ENCODE measurements around the gene SRGAP1.
"Not testable (repeated sequence)": the region's sequence is repeated elsewhere in the genome, so short reads cannot be mapped to it uniquely, and the experiment has no call there.

SRGAP1 gene

DNA sequence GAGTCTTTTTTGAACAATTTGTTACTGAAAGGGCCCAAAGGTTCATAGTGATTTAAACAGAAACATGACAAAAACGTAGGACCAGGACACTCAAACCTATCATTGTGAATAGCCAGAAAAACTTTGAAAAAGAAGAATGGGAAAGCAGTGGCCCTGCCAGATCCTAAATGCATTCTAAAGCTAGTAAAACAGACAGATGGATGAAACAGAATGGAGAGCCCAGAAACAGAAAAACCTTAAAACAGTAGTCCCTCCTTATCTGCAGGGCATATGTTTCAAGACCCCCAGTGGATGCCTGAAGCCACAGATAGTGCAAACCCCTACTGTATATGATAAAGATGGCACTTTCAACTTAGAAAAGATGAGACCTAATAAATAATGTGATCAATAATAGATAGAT lies 283.9 kb downstream of the SRGAP1 start:
- no peak for DNase-seq (ENCODE audit: low spot score)
- in situ Hi-C loops (cut with MboI; ENCODE audit: low pct_unique_long_range_greater_than_20kb, low sequenced_read_pairs, unreplicated experiment) = no loop called here
- TF ChIP-seq, protein P1, sequence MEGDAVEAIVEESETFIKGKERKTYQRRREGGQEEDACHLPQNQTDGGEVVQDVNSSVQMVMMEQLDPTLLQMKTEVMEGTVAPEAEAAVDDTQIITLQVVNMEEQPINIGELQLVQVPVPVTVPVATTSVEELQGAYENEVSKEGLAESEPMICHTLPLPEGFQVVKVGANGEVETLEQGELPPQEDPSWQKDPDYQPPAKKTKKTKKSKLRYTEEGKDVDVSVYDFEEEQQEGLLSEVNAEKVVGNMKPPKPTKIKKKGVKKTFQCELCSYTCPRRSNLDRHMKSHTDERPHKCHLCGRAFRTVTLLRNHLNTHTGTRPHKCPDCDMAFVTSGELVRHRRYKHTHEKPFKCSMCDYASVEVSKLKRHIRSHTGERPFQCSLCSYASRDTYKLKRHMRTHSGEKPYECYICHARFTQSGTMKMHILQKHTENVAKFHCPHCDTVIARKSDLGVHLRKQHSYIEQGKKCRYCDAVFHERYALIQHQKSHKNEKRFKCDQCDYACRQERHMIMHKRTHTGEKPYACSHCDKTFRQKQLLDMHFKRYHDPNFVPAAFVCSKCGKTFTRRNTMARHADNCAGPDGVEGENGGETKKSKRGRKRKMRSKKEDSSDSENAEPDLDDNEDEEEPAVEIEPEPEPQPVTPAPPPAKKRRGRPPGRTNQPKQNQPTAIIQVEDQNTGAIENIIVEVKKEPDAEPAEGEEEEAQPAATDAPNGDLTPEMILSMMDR (IDR thresholded peaks at IDR 0.05; ENCODE audit: extremely low read depth, insufficient read depth, missing control alignments) = no peak

DNA sequence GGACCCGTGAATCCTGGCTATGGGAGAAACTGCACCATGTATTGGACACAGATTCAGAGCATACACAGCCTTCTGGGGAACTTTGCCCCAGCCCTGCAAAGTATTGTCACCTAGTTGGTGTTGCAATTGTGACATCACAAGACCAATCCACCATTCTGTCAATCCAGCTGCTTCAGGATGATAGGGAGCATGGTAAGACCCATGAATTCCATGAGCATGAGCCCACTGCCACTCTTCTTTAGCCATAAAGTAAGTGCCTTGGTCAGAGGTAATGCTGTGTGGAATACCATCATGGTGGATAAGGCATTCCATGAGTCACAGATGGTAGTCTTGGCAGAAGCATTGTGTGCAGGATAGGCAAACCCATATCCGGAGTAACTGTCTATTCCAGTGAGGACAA lies 286.0 kb downstream of the SRGAP1 start:
- DNase-seq (ENCODE audit: low spot score); in situ Hi-C loops (cut with MboI; ENCODE audit: low pct_unique_long_range_greater_than_20kb, low sequenced_read_pairs, unreplicated experiment): not testable (repeated sequence)

DNA sequence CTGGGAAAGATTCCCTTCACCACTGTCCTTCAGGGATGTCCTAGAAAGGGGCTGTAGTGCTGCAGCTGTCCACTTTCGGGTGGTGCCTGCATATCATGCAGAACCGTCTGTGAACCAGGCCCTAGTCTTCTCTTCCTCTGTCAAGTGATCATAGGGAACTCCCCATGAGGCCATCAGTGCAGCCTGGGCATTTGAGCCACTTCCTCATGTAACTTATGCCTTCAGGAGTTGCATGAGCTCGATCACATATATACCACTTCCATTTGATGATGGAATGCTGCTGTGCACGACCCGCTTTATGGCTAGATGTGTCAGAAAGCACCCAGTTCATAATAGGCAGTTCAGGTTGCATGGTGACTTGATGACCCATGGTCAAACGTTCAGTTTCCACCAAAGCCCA lies 287.0 kb downstream of the SRGAP1 start:
- in situ Hi-C loops (cut with MboI; ENCODE audit: low pct_unique_long_range_greater_than_20kb, low sequenced_read_pairs, unreplicated experiment) = not testable (repeated sequence)

DNA sequence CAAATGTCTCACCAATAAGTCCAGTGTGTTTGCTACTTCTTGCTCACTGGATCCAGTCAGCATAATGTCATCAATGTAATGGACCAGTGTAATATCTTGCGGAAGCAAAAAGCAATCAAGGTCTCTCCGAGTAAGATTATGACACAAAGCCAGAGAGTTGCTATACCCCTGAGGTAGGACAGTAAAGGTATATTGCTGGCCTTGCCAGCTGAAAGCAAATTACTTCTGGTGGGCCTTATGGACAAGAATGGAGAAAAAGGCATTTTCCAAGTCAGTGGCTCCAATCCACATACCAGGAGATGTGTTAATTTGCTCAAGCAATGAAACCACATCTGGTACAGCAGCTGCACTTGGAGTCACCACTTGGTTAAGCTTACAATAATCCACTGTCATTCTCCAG lies 288.2 kb downstream of the SRGAP1 start:
- in situ Hi-C loops (cut with MboI; ENCODE audit: low pct_unique_long_range_greater_than_20kb, low sequenced_read_pairs, unreplicated experiment); DNase-seq (ENCODE audit: low spot score): not testable (repeated sequence)

More for the DNA sequence above, 287.0 kb downstream of the SRGAP1 start:
- not testable (repeated sequence) for DNase-seq (ENCODE audit: low spot score)

DNA sequence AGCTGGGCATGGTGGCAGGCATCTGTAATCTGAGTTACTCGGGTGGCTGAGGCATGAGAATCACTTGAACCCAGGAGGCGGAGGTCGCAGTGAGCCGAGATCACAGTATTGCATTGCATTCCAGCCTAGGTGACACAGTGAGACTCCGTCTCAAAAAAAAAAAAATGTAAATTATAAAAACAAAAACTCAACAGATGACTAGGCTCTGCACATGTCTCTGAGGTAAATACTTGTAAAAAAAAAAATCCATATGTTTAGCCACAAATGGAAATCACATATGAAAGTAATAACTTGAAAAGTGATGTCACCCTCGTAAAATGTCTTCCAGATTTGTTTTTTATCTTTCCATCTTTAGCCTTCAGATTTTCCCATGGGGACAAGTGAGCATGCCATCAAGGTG lies 292.6 kb downstream of the SRGAP1 start:
- in situ Hi-C loops (cut with MboI; ENCODE audit: low pct_unique_long_range_greater_than_20kb, low sequenced_read_pairs, unreplicated experiment) = no loop called here
- DNase-seq (ENCODE audit: low spot score) = no peak
- TF ChIP-seq, protein P1 (IDR thresholded peaks at IDR 0.05; ENCODE audit: extremely low read depth, insufficient read depth, missing control alignments) = no peak

DNA sequence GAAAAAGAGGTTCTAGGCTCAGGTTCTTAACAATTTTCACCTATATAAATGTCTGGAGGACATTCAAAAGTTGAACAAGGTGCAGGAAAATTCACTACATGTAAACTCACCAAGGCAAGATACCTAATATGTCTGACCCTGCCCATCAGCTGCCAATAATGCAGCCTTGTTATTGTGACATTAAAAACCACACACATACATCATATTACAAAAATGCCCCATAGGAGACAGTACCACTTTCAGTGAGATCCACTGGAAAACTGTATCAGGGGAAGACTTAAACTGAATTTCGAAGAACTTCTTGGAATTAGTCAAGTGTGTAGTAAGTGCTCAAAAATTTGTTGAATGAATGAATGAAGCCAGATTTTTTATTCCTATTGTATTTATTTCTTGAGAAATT lies 294.5 kb downstream of the SRGAP1 start:
- no peak for DNase-seq (ENCODE audit: low spot score)
- TF ChIP-seq, protein P1 (IDR thresholded peaks at IDR 0.05; ENCODE audit: extremely low read depth, insufficient read depth, missing control alignments) = no peak

DNA sequence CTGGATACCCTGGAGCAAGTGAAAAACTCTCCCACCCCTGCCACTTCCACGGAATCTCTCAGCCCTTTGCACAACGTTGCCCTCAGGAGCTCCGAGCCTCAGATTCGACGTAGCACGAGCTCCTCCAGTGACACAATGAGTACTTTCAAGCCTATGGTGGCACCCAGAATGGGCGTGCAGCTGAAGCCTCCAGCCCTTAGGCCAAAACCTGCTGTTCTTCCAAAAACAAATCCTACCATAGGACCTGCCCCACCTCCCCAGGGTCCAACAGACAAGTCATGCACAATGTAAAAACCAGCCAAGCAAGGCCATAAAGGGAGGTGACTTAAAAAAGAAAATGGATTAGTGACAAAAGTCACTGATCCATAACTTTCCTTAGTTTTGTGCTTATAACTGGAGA lies 297.9 kb downstream of the SRGAP1 start:
- TF ChIP-seq, protein P1 (IDR thresholded peaks at IDR 0.05; ENCODE audit: extremely low read depth, insufficient read depth, missing control alignments) = no peak
- in situ Hi-C loops (cut with MboI; ENCODE audit: low pct_unique_long_range_greater_than_20kb, low sequenced_read_pairs, unreplicated experiment) = no loop called here
- no peak for DNase-seq (ENCODE audit: low spot score)

More for the DNA sequence above, 294.5 kb downstream of the SRGAP1 start:
- in situ Hi-C loops (cut with MboI; ENCODE audit: low pct_unique_long_range_greater_than_20kb, low sequenced_read_pairs, unreplicated experiment) = no loop called here

DNA sequence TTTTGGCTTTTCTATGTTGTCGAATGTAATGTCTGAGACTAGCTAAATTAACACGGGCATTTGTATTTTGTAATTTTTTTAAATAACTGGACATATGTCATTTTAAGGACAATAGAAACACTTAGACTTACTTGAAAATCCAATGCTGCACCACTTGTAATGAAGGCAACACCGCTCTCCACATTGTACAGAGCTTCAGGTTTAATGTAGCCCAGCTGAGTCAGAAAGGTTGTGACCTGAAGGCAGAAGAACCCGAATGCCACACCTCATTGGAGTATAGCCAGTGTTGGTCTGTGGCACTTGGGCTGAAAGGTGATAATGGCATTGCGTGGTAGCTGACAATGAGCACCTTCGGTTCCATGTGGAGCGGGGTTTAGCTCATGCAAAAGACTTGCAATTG lies 298.3 kb downstream of the SRGAP1 start:
- no peak for DNase-seq (ENCODE audit: low spot score)
- TF ChIP-seq, protein P1 (IDR thresholded peaks at IDR 0.05; ENCODE audit: extremely low read depth, insufficient read depth, missing control alignments) = no peak
- in situ Hi-C loops (cut with MboI; ENCODE audit: low pct_unique_long_range_greater_than_20kb, low sequenced_read_pairs, unreplicated experiment) = no loop called here

All from GM13977 (cell line).